ENCODE measurements around the gene CHCHD10. TPM values are rescaled to one million over a fixed set of nuclear protein-coding genes. Genes with fewer than 3 reads are reported as not detected.

Gene CHCHD10
- total and polyA plus RNA-seq, 2 donors from 2014 or later = 190 to 1,445 TPM

- intact Hi-C loops (cut with DNase I) = no loop called here
- H3K27me3 ChIP-seq (ENCODE audit: control insufficient read depth, insufficient read depth, low read length) = no peaks in the 10 kb centered on the region
- no peak overlapping the region for H3K27ac ChIP-seq (ENCODE audit: low read depth in 2 of 2, low read length in 2 of 2)
- DNase-seq (no peak), FAIRE-seq (no peak)
- no peaks in the 10 kb centered on the region for H3K4me1 ChIP-seq (ENCODE audit: control insufficient read depth in 2 of 3, insufficient read depth in 2 of 3, low read depth in 1 of 3, low read length in 3 of 3)
- no peak overlapping the region for H3K9ac ChIP-seq (ENCODE audit: low read length in 3 of 3)
- H3K9me3 ChIP-seq (ENCODE audit: control insufficient read depth in 2 of 3, insufficient read depth in 1 of 3, low read length in 3 of 3) = no peaks in the 10 kb centered on the region
- H3K36me3 ChIP-seq (ENCODE audit: control insufficient read depth in 2 of 3, insufficient read depth in 3 of 3, low read length in 3 of 3) = peaks cover 0 to 17% (median 15%) of the 10 kb centered on the region in 3 donors
- no peak overlapping the region for H3K4me3 ChIP-seq (ENCODE audit: low read length in 3 of 3)
- TF ChIP-seq, protein P1, sequence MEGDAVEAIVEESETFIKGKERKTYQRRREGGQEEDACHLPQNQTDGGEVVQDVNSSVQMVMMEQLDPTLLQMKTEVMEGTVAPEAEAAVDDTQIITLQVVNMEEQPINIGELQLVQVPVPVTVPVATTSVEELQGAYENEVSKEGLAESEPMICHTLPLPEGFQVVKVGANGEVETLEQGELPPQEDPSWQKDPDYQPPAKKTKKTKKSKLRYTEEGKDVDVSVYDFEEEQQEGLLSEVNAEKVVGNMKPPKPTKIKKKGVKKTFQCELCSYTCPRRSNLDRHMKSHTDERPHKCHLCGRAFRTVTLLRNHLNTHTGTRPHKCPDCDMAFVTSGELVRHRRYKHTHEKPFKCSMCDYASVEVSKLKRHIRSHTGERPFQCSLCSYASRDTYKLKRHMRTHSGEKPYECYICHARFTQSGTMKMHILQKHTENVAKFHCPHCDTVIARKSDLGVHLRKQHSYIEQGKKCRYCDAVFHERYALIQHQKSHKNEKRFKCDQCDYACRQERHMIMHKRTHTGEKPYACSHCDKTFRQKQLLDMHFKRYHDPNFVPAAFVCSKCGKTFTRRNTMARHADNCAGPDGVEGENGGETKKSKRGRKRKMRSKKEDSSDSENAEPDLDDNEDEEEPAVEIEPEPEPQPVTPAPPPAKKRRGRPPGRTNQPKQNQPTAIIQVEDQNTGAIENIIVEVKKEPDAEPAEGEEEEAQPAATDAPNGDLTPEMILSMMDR (IDR thresholded peaks at IDR 0.05; ENCODE audit: borderline replicate concordance, extremely low read depth, insufficient read depth) = no peak
Observed at GRCh38 chr22:23744001-23744400, 23.8 kb downstream of the CHCHD10 start.

DNA sequence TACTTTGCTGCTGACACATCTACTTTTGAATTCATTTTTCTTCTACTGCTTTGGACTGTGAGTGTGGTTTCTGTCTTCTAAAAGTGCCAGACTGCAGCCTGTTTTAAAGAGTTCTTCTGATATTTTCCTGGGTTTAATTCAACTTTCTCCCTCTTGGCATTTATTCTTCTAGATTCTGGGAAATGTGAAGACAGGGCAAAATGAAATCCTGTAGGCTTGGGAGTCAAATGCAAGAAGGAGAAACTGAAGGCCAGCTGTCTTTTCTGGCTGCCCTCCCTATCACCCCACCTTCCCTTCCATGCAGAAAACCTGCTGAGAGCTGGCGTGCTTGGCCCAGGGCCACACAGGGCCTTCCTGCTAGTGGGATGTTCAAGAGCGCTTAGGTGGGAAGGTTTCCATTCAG, 24.5 kb downstream of the CHCHD10 start:
- DNase-seq (no peak), FAIRE-seq (no peak)
- intact Hi-C loops (cut with DNase I) = no loop called here
- Histone ChIP-seq H3K36me3 (ENCODE audit: control insufficient read depth in 2 of 3, insufficient read depth in 3 of 3, low read length in 3 of 3) (peaks cover 0 to 17% (median 15%) of the 10 kb centered on the region in 3 donors), H3K9ac (ENCODE audit: low read length in 3 of 3) (no peak overlapping the region), H3K4me1 (ENCODE audit: control insufficient read depth in 2 of 3, insufficient read depth in 2 of 3, low read depth in 1 of 3, low read length in 3 of 3) (no peaks in the 10 kb centered on the region), H3K27me3 (ENCODE audit: control insufficient read depth, insufficient read depth, low read length) (no peaks in the 10 kb centered on the region), H3K4me3 (ENCODE audit: low read length in 3 of 3) (no peak overlapping the region), H3K9me3 (ENCODE audit: control insufficient read depth in 2 of 3, insufficient read depth in 1 of 3, low read length in 3 of 3) (no peaks in the 10 kb centered on the region), H3K27ac (ENCODE audit: low read depth in 2 of 2, low read length in 2 of 2) (no peak overlapping the region)
- TF ChIP-seq, protein P1 (IDR thresholded peaks at IDR 0.05; ENCODE audit: borderline replicate concordance, extremely low read depth, insufficient read depth) = no peak

- Histone ChIP-seq H3K4me3 (ENCODE audit: low read length in 3 of 3) (no peak overlapping the region), H3K9ac (ENCODE audit: low read length in 3 of 3) (no peak overlapping the region), H3K27ac (ENCODE audit: low read depth in 2 of 2, low read length in 2 of 2) (no peak overlapping the region), H3K36me3 (ENCODE audit: control insufficient read depth in 2 of 3, insufficient read depth in 3 of 3, low read length in 3 of 3) (peaks cover 0 to 17% (median 15%) of the 10 kb centered on the region in 3 donors), H3K4me1 (ENCODE audit: control insufficient read depth in 2 of 3, insufficient read depth in 2 of 3, low read depth in 1 of 3, low read length in 3 of 3) (no peaks in the 10 kb centered on the region), H3K27me3 (ENCODE audit: control insufficient read depth, insufficient read depth, low read length) (no peaks in the 10 kb centered on the region), H3K9me3 (ENCODE audit: control insufficient read depth in 2 of 3, insufficient read depth in 1 of 3, low read length in 3 of 3) (no peaks in the 10 kb centered on the region)
- TF ChIP-seq, protein P1 (IDR thresholded peaks at IDR 0.05; ENCODE audit: borderline replicate concordance, extremely low read depth, insufficient read depth) = no peak
- FAIRE-seq = no peak
- DNase-seq = no peak
- intact Hi-C loops (cut with DNase I) = no loop called here
Observed at GRCh38 chr22:23742505-23743264, 25.1 kb downstream of the CHCHD10 start.
